ENCODE results near the gene KCMF1. TPM values are rescaled to one million over a fixed set of nuclear protein-coding genes. Genes with fewer than 3 reads are reported as not detected.

The KCMF1 gene
- polyA plus RNA-seq, 1 of the 3 experiments (the other 2 are of a cell fraction), result 37.0 TPM

DNA sequence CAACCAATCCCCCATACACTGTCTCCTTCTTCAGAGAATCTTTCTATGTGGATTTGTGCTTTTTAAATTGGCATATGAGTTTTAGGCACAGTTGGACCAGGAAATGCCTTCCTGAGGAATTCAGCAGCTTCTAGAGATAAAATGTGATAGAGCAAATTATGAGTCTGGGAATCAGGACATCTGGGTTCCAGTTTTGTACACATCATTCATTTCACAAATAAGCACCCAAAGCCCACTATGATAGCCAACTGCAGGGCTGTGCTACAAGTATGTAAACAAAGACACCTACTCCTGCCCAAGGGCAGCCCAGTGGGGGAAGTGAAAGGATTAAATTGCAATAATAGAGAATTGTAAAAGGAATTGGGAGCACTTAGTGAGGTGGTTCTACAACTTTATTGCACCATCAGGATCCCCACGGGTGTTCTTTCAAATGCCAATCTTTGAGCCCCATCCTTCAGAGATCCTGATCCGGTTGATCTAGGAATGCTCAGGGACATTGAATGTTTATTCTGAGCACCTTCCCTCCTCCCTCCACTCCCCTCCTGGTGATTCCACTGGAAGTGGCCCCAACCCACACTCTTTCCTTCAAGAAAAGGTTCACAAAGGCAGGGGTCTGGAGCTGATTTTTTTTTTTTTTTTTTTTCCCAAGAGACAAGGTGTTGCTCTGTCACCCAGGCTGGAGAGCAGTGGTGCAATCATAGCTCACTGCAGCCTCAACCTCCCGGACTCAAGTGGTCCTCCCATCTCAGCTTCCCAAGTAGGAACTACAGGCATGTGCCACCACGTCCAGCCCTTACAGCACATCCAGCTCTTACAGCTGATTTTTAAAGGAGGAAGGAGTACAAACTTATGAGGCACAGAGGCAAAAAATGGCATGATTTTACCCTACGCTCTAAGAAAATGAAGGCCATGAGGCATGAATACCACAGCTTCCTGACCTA lies 11.1 kb upstream of the KCMF1 start:
- no peaks in the 10 kb centered on the region for H4K20me1 ChIP-seq (ENCODE audit: insufficient read depth)
- no peaks in the 10 kb centered on the region for H3K27me3 ChIP-seq (ENCODE audit: insufficient read depth)
- no peak overlapping the region for H2AFZ ChIP-seq (ENCODE audit: low read depth)
- WGBS (ENCODE audit: low lambda C conversion rate), result 67% methylated on average over 5 of the region's 5 CpGs
- TF ChIP-seq ELF1 (IDR thresholded peaks at IDR 0.05) (no peak), SMC3 (IDR thresholded peaks at IDR 0.05; ENCODE audit: low read depth, low read length) (no peak), YY1 (IDR thresholded peaks at IDR 0.05; ENCODE audit: low read depth) (no peak), EZH2phosphoT487 (IDR thresholded peaks at IDR 0.05; ENCODE audit: borderline replicate concordance, low read depth) (no peak), RAD21 (IDR thresholded peaks at IDR 0.05; ENCODE audit: low read length) (no peak), NFIC (IDR thresholded peaks at IDR 0.05; ENCODE audit: borderline replicate concordance) (no peak), FOXM1 (IDR thresholded peaks at IDR 0.05; ENCODE audit: low read depth) (no peak)
- TF ChIP-seq, protein P1, sequence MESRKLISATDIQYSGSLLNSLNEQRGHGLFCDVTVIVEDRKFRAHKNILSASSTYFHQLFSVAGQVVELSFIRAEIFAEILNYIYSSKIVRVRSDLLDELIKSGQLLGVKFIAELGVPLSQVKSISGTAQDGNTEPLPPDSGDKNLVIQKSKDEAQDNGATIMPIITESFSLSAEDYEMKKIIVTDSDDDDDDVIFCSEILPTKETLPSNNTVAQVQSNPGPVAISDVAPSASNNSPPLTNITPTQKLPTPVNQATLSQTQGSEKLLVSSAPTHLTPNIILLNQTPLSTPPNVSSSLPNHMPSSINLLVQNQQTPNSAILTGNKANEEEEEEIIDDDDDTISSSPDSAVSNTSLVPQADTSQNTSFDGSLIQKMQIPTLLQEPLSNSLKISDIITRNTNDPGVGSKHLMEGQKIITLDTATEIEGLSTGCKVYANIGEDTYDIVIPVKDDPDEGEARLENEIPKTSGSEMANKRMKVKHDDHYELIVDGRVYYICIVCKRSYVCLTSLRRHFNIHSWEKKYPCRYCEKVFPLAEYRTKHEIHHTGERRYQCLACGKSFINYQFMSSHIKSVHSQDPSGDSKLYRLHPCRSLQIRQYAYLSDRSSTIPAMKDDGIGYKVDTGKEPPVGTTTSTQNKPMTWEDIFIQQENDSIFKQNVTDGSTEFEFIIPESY (IDR thresholded peaks at IDR 0.05; ENCODE audit: borderline replicate concordance, low read depth), result no peak
- no peak overlapping the region for H3K4me3 ChIP-seq (ENCODE audit: low read depth in 2 of 2, low read length in 1 of 2)
- DNase-seq, result no peak
- H3K4me2 ChIP-seq, result peak overlapping the region; percentile 58
- H3K9me3 ChIP-seq, result no peaks in the 10 kb centered on the region
- peak overlapping the region; percentile 47; the same call in 1 of the 2 replicates for H3K9ac ChIP-seq
- peaks cover 36% of the 10 kb centered on the region for H3K79me2 ChIP-seq (ENCODE audit: insufficient read depth)
- peaks cover 5 to 30% of the 10 kb centered on the region in 2 experiments; a peak in 3 of 4 replicates for H3K4me1 ChIP-seq (ENCODE audit: control insufficient read depth in 1 of 2, insufficient read depth in 2 of 2, low read depth in 1 of 2, low read length in 1 of 2)
- peaks cover 0 to 23% of the 10 kb centered on the region in 2 experiments for H3K36me3 ChIP-seq (replicated peaks in 1 of 2; ENCODE audit: control insufficient read depth in 1 of 2, insufficient read depth in 2 of 2, low read length in 1 of 2)
- CTCF ChIA-PET, result interaction anchor here (0.6 to 2.8 kb wide), 3 partner anchors 34 to 173 kb away, joined by 3 to 11 read pairs (median 8); no protein-coding TSS in a partner anchor
- POLR2A ChIA-PET, result interaction anchor here (0.7 to 0.9 kb wide), 2 partner anchors 10 to 53 kb away, joined by 3 to 4 read pairs; no protein-coding TSS in a partner anchor
- H3F3A ChIP-seq (replicated peaks; ENCODE audit: insufficient read depth), result peaks cover 40% of the 10 kb centered on the region
- no peaks in the 10 kb centered on the region for H3K9me2 ChIP-seq
- peak overlapping the region; percentile 24 to 97; a peak in 3 of 4 replicates for H3K27ac ChIP-seq (ENCODE audit: low read depth in 2 of 2, low read length in 1 of 2)

DNA sequence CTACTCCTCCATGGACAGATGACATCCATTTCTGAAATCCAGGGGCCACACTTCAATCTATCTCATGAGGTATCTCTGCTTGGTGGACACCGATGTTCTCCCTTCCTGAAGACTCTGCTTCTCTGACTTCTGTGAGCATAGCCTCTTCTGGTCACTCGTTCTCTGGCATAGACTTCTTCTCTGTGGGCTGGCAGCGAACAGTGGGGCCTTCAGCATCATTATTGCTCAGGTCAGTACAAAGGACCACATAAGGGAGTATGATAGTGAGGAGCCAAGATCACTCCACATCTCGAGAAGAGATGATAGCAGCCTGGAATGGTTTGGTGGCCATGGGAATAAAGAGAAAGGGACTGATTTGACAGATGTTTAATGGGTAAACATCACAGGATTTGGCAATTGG lies 8.0 kb upstream of the KCMF1 start:
- peaks cover 67% of the 10 kb centered on the region for H3K79me2 ChIP-seq (ENCODE audit: insufficient read depth)
- H3K27ac ChIP-seq (ENCODE audit: low read depth in 2 of 2, low read length in 1 of 2), result no peak overlapping the region
- no peaks in the 10 kb centered on the region for H3K9me2 ChIP-seq
- H3K27me3 ChIP-seq (ENCODE audit: insufficient read depth), result no peaks in the 10 kb centered on the region
- H3K4me1 ChIP-seq (ENCODE audit: control insufficient read depth in 1 of 2, insufficient read depth in 2 of 2, low read depth in 1 of 2, low read length in 1 of 2), result peaks cover 5 to 26% of the 10 kb centered on the region in 2 experiments; a peak in 3 of 4 replicates
- ChIA-PET POLR2A (no interaction called here), CTCF (interaction anchor here (2.8 kb wide), 1 partner anchor 37 kb away, joined by 11 read pairs; no protein-coding TSS in a partner anchor)
- H3K9ac ChIP-seq, result no peak overlapping the region
- 97% methylated on average over 4 of the region's 4 CpGs for WGBS (ENCODE audit: low lambda C conversion rate)
- H3K4me2 ChIP-seq, result no peak overlapping the region
- H3K4me3 ChIP-seq (ENCODE audit: low read depth in 2 of 2, low read length in 1 of 2), result no peak overlapping the region
- no peak overlapping the region for H2AFZ ChIP-seq (ENCODE audit: low read depth)
- peaks cover 0 to 44% of the 10 kb centered on the region in 2 experiments for H3K36me3 ChIP-seq (replicated peaks in 1 of 2; ENCODE audit: control insufficient read depth in 1 of 2, insufficient read depth in 2 of 2, low read length in 1 of 2)
- no peaks in the 10 kb centered on the region for H3K9me3 ChIP-seq
- H4K20me1 ChIP-seq (ENCODE audit: insufficient read depth), result no peaks in the 10 kb centered on the region
- DNase-seq, result no peak
- TF ChIP-seq ELF1 (IDR thresholded peaks at IDR 0.05), result no peak
- H3F3A ChIP-seq (replicated peaks; ENCODE audit: insufficient read depth), result peaks cover 43% of the 10 kb centered on the region
